ENCODE data around the gene MAPK9. TPM values are rescaled to one million over a fixed set of nuclear protein-coding genes. Genes with fewer than 3 reads are reported as not detected.

Gene MAPK9
- total RNA-seq, 1 donor from 2014 or later = 12.9 TPM

DNA sequence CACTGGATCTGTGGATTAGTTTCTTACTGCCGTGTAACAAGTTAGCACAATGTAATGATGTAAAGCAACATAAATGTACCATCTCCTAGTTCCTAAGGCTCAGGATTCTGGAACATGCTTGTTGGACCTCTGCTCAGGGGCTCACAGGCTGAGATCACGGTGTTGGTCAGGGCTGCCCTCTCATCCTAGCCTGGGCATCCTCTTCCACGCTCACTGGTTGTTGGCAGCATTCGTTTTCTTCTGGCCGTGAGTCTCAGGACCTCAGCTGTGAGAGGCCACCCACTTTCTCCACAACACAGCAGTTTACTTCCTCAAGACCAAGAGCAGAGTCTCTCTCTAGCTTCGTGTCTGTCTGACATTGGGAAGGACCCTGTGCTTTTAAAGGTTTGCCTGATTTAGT, 100.2 kb downstream of the MAPK9 start:
- Histone ChIP-seq H3K9me3 (peaks cover 5 to 9% of the 10 kb centered on the region in 2 donors), H3K27me3 (no peaks in the 10 kb centered on the region), H3K27ac (no peak overlapping the region), H3K4me1 (no peaks in the 10 kb centered on the region), H3K4me3 (no peak overlapping the region), H3K36me3 (no peaks in the 10 kb centered on the region)
- intact Hi-C loops (cut with DNase I) = no loop called here
- no peak for DNase-seq (ENCODE audit: low spot score in 2 of 2)
- TF ChIP-seq CTCF (IDR thresholded peaks at IDR 0.05) = no peak

- Histone ChIP-seq H3K4me3 (no peak overlapping the region), H3K4me1 (no peaks in the 10 kb centered on the region), H3K27ac (no peak overlapping the region), H3K36me3 (no peaks in the 10 kb centered on the region), H3K27me3 (no peaks in the 10 kb centered on the region), H3K9me3 (peaks cover 5 to 18% of the 10 kb centered on the region in 2 donors)
- no peak for TF ChIP-seq CTCF (IDR thresholded peaks at IDR 0.05)
- no peak for DNase-seq (ENCODE audit: low spot score in 2 of 2)
- intact Hi-C loops (cut with DNase I) = no loop called here
Measured at GRCh38 chr5:180187767-180188166, 104.1 kb downstream of the MAPK9 start.

Other genes starting within 250 kb of the MAPK9 start
- gene RNF130, start 220.3 kb downstream of the MAPK9 start, total RNA-seq = 86.7 TPM
- gene RASGEF1C, start 82.9 kb downstream of the MAPK9 start, total RNA-seq = not detected
- 25.2 TPM for gene GFPT2, start 61.3 kb upstream of the MAPK9 start, total RNA-seq
- 12.0 TPM for gene CNOT6, start 202.3 kb upstream of the MAPK9 start, total RNA-seq